Fibroblast of mammary gland (primary cell): ENCODE data around the gene OSGEPL1.
A peak's percentile ranks its signal among the peaks of the same experiment; 100 is the strongest.

Experiments
- DNase-seq: peaks from one replicate; pipeline ENCODE4 v3.0.0-alpha.2; 2010; ENCODE audit warnings: low read depth
- H3K4me3 ChIP-seq: 2 replicates; pipeline ENCODE4 v1.5.1; 2011; ENCODE audit warnings: low read depth, mild to moderate bottlenecking, low read length, moderate library complexity; ENCODE audit not compliant: control insufficient read depth
- TF ChIP-seq, protein P1 (sequence below): conservative IDR thresholded peaks from 2 replicates; pipeline ENCODE4 v1.5.1; 2011; ENCODE audit warnings: low read depth, low read length, inconsistent platforms; ENCODE audit not compliant: control insufficient read depth, insufficient read depth

Gene OSGEPL1

GRCh38 chr2:189797902-189798301 is 35.3 kb upstream of the OSGEPL1 start:
- H3K4me3 ChIP-seq = no peak overlapping the region
- no peak for DNase-seq
- TF ChIP-seq, protein P1, sequence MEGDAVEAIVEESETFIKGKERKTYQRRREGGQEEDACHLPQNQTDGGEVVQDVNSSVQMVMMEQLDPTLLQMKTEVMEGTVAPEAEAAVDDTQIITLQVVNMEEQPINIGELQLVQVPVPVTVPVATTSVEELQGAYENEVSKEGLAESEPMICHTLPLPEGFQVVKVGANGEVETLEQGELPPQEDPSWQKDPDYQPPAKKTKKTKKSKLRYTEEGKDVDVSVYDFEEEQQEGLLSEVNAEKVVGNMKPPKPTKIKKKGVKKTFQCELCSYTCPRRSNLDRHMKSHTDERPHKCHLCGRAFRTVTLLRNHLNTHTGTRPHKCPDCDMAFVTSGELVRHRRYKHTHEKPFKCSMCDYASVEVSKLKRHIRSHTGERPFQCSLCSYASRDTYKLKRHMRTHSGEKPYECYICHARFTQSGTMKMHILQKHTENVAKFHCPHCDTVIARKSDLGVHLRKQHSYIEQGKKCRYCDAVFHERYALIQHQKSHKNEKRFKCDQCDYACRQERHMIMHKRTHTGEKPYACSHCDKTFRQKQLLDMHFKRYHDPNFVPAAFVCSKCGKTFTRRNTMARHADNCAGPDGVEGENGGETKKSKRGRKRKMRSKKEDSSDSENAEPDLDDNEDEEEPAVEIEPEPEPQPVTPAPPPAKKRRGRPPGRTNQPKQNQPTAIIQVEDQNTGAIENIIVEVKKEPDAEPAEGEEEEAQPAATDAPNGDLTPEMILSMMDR = no peak

DNA sequence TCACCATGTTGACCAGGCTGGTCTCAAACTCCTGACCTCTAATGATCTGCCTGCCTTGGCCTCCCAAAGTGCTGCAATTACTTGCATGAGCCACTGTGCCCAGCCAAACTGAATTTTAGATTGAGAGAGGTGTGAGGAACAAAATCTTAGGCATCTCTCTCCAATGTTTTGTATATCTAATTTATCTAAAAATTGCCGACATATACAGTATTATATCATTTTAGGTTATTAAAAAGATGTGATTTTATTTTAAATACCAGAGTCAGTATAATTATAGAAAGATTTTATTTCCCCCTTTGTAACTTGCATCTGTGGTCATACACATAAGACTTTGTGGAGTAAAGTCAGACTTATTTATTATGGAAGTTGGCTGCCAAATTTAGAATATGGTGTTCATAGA is 31.7 kb upstream of the OSGEPL1 start:
- TF ChIP-seq, protein P1 = no peak
- DNase-seq = no peak
- no peak overlapping the region for H3K4me3 ChIP-seq

GRCh38 chr2:189791338-189792042 is 28.9 kb upstream of the OSGEPL1 start:
- H3K4me3 ChIP-seq = no peak overlapping the region
- TF ChIP-seq, protein P1 = no peak
- DNase-seq = no peak

DNA sequence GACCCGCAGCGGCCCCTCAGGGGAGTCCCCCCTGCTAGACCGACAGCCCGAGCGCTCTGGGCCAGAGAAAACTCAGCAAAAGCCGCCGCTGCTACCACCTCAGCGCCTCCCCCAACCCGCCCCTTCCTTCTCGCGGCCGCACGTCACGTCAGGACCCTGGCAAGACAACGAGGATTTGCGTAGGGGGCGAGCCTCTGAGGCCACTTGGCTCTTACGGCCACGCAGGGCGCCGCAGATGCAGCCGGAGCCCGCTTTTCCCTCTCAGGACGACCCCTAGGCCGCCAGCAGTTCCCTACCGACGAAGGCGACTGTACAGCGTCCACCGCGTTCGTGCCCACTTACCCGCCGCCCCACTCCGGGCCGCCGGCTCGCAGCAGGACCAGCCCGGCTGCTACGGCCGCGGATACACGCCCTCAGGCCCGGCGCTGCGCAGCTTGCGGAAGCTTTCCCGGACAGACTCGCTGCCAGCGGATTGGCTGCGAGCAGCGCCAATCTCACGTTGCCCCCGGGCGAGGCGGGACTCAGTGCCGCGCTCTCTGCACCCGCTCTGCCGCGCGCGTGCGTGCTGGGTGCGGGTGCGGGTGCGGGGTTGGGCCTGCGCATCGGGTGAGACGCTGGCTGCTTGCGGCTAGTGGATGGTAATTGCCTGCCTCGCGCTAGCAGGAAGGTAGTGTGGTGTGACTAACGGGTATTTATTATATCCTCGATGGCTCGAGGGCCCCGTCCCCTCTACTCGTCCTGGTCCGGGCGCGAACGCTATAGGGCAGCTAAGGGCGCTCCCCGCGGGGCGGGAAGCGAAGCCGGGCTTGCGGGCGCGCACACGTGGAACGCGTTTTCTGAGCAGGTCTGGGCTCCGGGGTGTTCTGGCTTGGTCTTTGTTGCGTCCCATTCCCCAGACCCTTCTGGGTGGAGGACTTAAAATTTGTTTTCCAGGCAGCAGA is 21.6 kb upstream of the OSGEPL1 start, which contains the start of the genes ORMDL1 and PMS1:
ORMDL1 (minus strand) TSS at position 413 of the 941 bp plus-strand sequence. CDS start 1,744 bp downstream, outside the sequence.
PMS1 (plus strand) TSS at position 524 of the 941 bp plus-strand sequence. CDS start 7,360 bp downstream, outside the sequence.
- TF ChIP-seq, protein P1 = no peak
- peak within 1 kb of the TSS; percentile 90 for H3K4me3 ChIP-seq
- DNase-seq = peak; percentile 94

GRCh38 chr2:189783451-189783926 is 20.9 kb upstream of the OSGEPL1 start:
- H3K4me3 ChIP-seq = peak overlapping the region; percentile 90
- DNase-seq = peak; percentile 48
- TF ChIP-seq, protein P1 = no peak

GRCh38 chr2:189782221-189782671 is 19.7 kb upstream of the OSGEPL1 start:
- TF ChIP-seq, protein P1 = no peak
- H3K4me3 ChIP-seq = peak overlapping the region; percentile 90
- peak; percentile 43 for DNase-seq
